ENCODE data around the gene DSN1. TPM values are rescaled to one million over a fixed set of nuclear protein-coding genes. Genes with fewer than 3 reads are reported as not detected.
A peak's percentile ranks its signal among the peaks of the same experiment; 100 is the strongest.

The DSN1 gene
- total RNA-seq, 1 donor from 2014 or later, result 7.5 TPM

DNA sequence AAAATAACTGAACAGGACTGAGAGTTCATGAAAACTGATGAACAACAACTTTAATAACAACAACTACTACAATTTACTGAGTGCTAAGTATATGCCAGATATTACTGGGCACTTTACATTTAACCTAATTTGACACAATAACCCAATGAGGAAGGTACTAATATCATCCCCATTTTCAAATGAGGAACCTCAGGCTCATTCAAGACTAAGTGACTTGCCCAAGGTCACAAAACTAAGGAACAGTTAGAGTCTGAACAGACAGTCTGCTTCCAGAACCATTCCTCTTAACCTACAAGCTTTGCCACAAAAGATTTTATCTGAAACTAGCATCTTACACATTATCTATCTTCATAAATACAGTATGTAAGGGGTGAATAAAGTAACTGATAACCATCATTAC lies 17.1 kb downstream of the DSN1 start:
- DNase-seq (ENCODE audit: low spot score), result no peak

DNA sequence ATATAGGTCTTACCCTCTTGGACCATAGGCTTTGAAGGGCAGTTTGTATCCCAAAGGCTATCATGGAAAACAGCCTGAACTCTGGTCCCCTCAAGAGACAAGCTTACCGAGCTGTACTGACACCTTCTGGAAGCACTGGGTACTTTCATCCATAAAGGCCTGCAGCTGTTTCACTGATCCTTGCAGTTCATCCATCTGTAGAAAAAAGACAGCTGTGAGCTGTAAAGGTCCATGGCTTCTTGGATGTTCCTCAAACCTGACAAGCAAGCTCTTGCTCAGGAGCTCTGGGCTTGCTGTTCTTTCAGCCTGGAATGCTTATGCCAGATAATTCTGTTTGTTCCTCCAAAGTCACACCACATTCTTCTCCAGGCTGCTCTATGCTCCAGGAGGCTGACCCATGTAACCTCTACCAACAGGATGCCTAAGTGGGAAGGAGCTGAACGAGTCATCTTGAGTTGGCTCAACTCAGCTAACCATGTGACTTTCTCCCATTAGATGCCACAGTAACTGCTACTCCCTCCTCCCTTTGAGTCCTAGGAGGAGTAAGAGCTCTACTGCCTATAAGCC lies 18.8 kb downstream of the DSN1 start:
- DNase-seq (ENCODE audit: low spot score), result peak; percentile 80

DNA sequence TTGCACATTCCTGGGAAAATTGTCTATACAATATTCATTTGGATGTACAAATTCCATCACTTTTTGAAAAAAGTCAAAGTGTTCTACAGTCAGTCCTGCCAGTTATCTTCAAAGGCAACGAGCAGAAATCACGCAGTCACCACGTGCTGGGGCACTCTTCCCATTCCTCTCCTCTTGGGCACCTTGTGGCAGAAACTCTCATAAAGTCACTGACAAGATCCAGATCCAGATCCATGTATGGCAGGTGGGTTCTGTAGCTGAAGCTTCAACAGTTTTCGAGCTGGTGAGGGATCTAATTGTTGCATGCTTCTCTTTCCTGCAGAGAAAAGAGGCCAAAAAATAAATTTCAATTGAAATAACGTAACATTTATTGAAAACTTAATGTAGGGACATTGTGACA lies 21.0 kb downstream of the DSN1 start:
- DNase-seq (ENCODE audit: low spot score), result no peak

DNA sequence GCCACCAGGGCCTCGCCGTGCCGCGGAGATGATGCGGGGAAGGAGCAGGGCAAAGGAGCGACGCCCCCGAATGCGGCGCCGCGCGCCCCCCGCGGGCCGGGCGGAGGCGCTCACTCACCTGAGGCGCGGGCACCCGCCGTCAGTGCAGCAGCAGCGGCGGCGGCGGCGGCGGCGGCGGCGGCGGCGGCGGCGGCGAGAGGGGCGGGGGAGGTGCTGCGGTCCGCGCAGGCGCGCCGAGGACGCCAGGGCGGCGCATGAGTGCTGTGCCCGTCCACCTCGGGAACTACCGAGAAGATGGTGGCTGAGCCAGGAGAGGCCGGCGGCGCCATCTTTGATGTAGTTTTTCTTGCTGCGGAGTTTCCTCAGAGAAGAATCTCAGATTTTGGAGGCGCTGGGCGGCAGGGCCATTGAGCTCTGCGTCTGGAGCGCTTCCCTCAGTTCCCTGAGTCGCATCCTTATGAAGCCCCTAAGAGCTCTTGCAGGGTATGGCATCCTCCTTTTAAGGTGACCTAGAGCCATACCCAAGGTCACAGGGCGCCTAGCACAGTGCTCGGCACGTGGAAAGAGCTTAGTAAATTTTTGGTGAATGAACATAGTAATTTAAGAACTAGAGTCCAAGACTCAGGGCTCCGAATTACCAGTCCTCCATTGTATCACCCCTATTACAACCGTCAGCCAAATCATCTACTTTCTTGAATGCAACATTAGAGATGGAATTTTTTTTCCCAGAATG lies 27.5 kb downstream of the DSN1 start, which contains the start of gene NDRG3:
Gene NDRG3, minus strand, starts transcription at position 164 of the 733 bp plus-strand sequence. CDS start 24,355 bp downstream, outside the sequence.
- peak; percentile 96 for DNase-seq (ENCODE audit: low spot score)

DNA sequence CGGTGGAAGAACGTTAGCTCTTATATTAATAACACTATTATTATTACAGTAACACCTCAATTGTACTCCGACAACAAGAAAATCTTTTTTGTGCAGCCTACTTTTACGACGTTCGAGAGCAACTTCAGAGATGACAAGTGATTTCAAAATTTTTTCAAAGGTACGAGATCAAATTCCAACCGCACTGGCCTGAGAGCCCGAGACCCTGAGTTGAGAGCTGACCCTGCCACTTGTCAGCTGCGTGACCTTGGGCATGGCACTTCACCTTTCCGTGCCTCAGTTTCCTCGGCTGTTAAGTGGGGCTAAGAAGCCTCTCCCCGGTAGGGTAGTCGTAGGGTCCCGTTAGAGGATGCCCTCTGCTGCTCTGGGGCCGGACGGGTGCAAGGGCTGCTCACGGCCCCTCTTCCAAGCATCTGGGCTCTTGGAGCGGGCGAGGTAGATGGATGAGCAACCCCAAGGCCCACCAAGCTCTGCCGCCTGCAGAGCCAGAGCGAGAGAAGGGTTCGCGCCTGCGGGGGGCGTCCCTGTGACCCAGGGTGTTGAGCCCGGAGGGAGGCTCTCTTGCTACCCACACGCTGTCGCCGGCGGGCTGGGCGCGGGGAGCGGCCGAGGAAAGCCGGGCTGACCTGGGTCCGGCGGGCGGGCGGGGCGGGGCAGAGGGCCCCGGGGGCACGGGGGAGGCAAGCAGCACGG lies 28.2 kb downstream of the DSN1 start:
- DNase-seq (ENCODE audit: low spot score), result no peak

DNA sequence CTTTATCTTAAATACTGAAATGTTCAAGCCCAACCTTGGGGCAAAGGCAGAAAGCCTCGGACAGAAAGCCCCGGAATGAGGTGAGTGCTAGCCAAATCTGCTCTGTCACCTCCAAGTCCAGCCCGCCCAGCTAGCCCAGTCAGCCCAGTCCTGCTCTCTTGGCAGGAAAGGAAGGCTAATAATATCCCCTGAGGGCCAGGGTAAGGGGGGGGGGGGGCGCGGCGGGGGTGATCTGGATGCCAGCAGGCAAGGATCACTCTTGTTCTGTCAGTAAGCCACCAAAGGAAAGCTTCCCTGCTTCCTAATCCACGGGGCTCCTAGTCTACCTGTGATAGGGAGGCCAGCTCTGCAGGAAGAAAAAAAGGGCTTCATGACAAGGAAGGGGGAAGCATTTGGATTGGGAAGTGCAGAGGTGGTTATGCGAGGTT lies 28.8 kb downstream of the DSN1 start:
- no peak for DNase-seq (ENCODE audit: low spot score)

DNA sequence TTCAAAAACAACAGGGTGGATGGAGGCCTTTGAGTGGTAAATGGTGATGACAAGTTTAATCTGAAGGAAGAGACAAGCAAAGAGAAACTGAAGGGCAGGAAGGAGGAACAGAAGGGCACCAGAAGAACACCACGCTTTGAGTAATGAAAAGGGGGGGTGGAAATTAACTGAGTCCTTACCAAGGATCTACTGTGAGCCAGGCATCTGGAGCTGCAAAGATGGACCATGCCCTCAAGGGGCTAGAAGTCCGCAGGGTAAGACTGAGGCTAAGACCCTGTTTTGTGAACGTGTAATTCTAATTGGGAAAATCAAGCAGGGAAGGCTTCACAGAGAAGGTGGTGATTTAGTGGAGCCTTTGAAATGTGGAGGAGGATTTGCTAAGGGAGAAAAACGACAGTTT lies 29.3 kb downstream of the DSN1 start:
- DNase-seq (ENCODE audit: low spot score), result peak; percentile 22

DNA sequence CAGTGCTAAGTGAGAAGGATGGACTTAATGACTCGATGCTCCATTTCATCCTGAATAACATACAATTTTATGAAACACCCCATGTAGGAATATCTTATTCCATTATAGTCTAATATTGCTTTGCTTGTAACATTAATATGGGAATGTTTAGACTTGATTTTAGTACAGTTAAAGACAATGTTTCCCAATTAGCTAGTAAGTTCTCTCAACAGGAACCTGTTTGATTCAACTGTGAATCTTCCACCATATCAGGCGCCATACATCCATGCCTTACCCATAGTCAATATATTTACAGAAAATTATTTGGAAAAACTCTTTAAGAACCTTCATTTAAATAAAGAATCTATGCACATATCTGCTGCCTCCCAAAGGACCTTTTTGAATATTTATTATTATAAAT lies 31.0 kb downstream of the DSN1 start:
- no peak for DNase-seq (ENCODE audit: low spot score)

DNA sequence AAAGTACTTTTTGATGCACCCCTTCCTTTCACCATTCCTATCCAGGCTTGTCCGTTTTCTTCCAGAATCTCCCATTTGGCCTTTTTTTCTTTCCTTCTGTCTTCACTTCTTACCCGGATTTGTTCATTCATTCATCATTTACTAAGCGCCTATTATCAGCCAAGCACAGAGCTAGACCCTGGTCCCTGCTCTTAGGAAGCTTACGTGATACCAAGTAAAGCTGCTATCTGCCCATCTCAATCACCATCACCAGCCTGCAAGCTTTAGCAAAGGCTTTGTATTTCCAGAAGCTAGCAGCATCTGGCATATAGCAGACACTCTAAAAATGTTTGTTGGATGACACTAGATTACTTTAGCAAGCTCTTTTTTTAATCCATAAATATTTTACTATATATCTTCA lies 32.5 kb downstream of the DSN1 start:
- DNase-seq (ENCODE audit: low spot score), result peak; percentile 21

DNA sequence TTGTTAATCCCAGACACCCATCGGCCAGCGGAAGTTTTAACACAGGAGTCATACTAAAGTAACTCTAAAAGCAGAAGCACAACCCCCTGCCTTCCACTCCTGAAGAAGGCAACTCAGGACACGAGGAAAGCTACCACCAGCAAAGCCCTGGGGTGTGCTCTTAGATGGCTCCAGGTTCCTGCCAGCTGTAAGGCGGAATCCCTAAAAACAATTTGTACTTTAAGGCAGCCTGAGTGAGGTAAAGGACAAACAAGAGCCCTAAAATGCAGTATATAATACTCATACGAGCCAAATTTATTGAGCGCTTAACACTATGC lies 36.4 kb downstream of the DSN1 start:
- no peak for DNase-seq (ENCODE audit: low spot score)

DNA sequence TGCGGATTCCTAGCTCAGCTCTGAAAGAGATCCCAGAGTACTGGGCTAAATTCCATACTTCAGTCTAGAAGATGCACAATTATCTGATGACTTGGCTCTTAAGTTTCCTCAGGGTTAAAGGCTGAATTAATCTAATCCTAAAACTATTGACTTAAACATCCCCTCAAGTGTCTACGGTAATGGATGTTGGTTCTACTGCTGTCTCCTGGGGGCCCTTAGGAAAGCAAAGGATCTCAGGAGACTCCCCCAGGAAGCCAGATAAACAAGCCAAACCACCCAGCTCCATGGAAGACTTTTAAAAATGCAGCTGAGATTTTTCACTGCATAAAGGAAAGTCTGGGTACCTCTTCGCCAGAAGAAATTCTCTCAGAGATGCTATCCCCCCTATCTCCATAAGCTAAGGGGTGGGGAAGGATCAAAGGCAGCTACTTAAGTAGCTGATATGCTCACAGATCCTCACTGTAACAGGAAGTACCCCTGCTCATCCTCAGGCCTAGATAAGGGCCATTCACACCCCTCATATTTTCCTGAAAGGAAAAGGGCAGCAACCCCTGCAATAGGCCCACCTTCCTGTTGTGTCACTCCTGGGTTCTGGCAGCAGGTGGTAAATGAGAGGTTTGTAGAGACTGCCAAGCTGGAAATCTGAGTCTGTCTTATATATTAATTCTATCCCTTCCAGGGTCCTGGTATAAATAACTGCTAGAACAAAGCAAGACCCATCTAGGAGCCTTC lies 36.9 kb downstream of the DSN1 start:
- no peak for DNase-seq (ENCODE audit: low spot score)

DNA sequence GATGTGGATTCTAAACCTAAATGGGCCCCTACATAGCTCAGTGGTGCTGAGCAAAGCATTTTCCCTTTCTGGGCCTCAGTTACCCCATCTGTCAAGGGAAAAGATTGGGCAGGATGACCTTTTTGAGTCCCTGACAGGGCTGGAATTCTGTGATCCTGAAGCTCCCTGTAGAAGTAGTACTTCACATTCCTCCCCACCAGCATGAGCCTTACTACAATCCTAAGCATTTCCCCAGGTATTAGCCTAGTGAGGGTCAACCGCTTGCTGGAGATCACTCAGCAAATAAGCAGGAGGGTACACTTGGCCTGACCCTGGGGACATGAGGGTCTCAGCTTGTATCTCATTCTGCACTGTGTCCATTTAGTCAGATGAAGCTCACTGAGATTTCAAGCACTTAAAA lies 41.1 kb downstream of the DSN1 start:
- DNase-seq (ENCODE audit: low spot score), result no peak

DNA sequence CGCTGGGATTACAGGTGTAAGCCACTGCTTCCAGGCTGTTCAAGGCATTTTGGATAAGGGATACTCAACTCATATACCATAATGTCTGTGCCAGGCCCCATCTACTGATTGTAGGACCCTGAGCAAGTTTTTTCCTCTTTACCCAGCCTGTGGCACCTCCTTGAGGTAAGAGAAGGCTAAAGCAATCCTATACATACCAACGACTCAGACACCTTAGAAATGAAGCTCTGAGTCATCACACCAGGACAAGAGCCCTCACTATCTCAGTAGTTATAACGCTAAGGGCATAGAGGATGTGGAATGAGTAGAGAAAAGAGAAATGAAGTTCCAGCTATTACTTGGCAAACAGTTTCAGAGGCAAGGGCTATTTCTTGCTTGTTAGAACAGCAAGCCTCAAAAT lies 44.6 kb downstream of the DSN1 start:
- DNase-seq (ENCODE audit: low spot score), result no peak

DNA sequence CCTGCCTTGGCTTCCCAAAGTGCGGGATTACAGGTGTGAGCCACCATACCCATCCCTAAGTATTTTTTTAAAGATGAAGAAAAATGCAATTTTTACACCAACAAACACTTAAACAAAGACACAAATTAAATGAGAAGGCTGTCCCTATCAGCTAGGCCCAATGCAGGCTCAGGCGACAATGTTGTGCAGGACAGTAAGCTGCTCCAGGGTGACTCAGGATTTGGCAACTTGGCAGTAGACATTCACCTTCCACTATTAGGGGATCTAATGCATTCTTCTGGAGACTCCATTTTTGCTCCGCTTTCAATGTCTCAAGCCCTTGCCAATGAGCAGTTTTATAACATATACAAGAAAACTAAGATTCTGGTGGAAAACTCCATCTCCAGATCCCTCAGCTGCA lies 47.4 kb downstream of the DSN1 start:
- no peak for DNase-seq (ENCODE audit: low spot score)

DNA sequence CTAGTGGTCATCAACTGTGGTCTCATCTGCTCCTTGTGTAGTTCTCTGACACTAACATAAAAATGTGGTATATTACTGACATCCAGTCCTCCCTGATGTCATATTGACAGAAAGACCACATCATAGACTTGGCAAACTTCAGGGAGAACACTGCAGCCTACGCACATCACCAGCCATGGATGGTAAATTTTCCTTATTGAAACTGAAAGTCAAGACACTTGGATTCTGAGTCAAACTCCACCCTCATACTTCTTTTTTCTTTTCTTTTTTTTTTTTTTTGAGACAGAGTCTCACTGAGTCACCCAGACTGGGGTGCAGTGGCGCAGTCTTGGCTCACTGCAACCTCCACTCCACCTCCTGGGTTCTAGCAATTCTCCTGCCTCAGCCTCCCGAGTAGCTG lies 53.1 kb downstream of the DSN1 start:
- no peak for DNase-seq (ENCODE audit: low spot score)

DNA sequence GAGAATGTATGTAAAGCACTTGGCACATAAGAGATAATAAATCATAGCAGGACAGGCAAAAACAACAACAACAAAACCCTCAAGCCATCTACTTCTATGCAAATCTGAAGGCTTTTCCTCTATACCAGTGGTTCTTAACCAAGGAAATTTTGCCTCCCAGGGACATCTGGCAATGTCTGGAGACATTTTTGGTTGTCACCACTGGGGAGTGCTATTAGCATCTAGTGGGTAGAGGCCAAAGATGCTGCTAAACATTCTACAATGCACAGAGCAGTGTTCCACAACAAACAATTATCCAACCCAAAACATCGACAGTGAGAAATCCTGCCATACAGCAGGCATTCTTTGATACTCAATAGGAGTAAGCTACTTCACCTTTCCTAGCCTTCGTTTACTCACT lies 55.9 kb downstream of the DSN1 start:
- no peak for DNase-seq (ENCODE audit: low spot score)

DNA sequence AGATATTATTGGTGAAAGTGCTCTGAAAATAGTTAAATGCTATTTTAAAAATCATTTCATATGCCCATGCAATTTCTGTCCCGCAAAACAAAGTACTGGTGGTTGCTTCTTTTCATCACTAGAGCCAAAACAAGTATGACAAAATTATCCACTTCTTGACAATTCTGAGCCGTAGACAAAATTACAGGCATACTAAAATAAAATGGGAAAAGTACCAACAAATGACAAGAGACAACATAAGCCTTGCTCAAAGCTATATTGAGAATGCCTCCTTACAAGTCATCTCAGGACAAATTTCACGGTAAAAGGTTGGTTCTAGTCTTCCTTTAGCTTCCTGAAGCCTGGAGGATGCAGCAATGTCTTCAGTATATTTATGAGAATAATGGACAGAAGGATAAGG lies 56.5 kb downstream of the DSN1 start:
- DNase-seq (ENCODE audit: low spot score), result no peak

DNA sequence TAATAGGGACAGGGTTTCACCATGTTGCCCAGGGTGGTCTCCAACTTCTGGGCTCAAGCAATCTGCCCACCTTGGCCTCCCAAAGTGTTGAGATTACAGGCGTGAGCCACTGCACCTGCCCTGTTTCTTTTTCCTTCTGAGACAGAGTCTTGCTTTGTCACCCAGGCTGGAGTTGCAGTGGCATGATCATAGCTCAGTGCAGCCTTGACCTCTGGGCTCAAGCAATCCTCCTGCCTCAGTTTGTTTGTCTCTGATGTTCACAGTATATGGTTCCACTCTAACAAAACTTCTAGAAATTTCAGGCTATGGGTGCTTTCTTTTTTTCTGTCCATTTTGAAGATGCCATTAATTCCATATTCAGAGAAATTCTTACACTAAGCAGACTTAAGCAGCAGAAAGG lies 60.8 kb downstream of the DSN1 start:
- no peak for DNase-seq (ENCODE audit: low spot score)

DNA sequence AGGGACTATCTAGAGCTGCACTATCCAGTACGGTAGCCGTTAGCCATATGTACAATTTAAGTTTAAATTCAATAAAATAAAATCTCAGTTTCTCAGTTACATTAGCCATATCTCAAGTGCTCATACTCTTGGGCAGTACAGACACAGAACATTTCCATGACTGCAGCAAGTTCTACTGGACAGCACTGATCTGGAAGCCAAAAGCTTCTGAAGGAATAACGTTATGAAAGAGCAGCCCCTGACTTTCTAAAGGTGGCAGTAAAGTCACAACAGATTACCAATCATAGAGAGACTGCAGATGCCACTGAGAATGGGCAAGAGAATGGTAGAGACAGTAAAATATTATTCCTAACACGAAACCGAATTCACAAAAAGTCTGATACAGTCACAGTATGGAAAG lies 64.4 kb downstream of the DSN1 start:
- DNase-seq (ENCODE audit: low spot score), result no peak

DNA sequence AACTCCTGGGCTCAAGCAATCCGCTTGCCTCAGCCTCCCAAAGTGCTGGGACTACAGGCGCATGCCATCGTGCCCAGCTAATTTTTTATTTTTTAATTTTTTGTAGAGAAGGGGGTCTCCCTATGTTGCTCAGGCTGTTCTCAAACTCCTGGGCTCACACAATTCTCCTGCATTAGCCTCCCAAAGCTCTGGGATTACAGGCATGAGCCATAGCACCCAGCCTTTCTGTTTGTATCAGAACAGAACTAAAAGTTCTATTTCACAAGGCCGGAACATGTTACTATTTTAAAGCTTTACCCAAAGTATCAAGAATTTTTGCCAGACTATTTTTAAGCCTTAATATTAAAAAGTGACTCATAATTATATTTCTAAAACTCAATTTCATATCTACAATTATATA lies 70.0 kb downstream of the DSN1 start:
- DNase-seq (ENCODE audit: low spot score), result no peak
